Measurements from ENCODE around the gene TMEM221.

- TF ChIP-seq YY1 (IDR thresholded peaks at IDR 0.05; ENCODE audit: extremely low read depth, insufficient replicate concordance, low read depth, low read length) (no peak), POLR2A (IDR thresholded peaks at IDR 0.05; ENCODE audit: borderline replicate concordance, extremely low read depth, insufficient read depth, insufficient read length) (no peak), POLR2AphosphoS5 (IDR thresholded peaks at IDR 0.05; ENCODE audit: low read depth, low read length) (no peak), EGR1 (IDR thresholded peaks at IDR 0.05; ENCODE audit: low read depth) (no peak)
- TF ChIP-seq, protein P1, sequence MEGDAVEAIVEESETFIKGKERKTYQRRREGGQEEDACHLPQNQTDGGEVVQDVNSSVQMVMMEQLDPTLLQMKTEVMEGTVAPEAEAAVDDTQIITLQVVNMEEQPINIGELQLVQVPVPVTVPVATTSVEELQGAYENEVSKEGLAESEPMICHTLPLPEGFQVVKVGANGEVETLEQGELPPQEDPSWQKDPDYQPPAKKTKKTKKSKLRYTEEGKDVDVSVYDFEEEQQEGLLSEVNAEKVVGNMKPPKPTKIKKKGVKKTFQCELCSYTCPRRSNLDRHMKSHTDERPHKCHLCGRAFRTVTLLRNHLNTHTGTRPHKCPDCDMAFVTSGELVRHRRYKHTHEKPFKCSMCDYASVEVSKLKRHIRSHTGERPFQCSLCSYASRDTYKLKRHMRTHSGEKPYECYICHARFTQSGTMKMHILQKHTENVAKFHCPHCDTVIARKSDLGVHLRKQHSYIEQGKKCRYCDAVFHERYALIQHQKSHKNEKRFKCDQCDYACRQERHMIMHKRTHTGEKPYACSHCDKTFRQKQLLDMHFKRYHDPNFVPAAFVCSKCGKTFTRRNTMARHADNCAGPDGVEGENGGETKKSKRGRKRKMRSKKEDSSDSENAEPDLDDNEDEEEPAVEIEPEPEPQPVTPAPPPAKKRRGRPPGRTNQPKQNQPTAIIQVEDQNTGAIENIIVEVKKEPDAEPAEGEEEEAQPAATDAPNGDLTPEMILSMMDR (IDR thresholded peaks at IDR 0.05 in 2 of 3, conservative IDR thresholded peaks at IDR 0.05 in 1 of 3; ENCODE audit: borderline replicate concordance in 1 of 3, insufficient read depth in 1 of 3, low read depth in 2 of 3, low read length in 2 of 3): no peak
Measured at GRCh38 chr19:17469092-17469480, 20.6 kb upstream of the TMEM221 start.
